Measurements from ENCODE around the gene PRKCE.

PRKCE gene

GRCh38 chr2:45786030-45786835, 134.8 kb downstream of the PRKCE start:
- H3K27ac Mint-ChIP-seq: no peak overlapping the region
- H3K27me3 Mint-ChIP-seq: no peaks in the 10 kb centered on the region
- no peaks in the 10 kb centered on the region for H3K36me3 Mint-ChIP-seq
- peaks cover 5% of the 10 kb centered on the region for H3K4me1 Mint-ChIP-seq (ENCODE audit: low read depth)
- H3K9me3 Mint-ChIP-seq (ENCODE audit: low read depth): no peaks in the 10 kb centered on the region
- no peak overlapping the region for H3K4me3 Mint-ChIP-seq

- Mint-ChIP-seq H3K4me1 (ENCODE audit: low read depth) (peaks cover 5% of the 10 kb centered on the region), H3K9me3 (ENCODE audit: low read depth) (no peaks in the 10 kb centered on the region), H3K27ac (no peak overlapping the region), H3K36me3 (no peaks in the 10 kb centered on the region), H3K4me3 (no peak overlapping the region), H3K27me3 (no peaks in the 10 kb centered on the region)
Measured at GRCh38 chr2:45786836-45787357, 135.4 kb downstream of the PRKCE start.

- Mint-ChIP-seq H3K4me3 (no peak overlapping the region), H3K4me1 (ENCODE audit: low read depth) (peaks cover 5% of the 10 kb centered on the region), H3K27ac (no peak overlapping the region), H3K27me3 (no peaks in the 10 kb centered on the region), H3K36me3 (no peaks in the 10 kb centered on the region), H3K9me3 (ENCODE audit: low read depth) (no peaks in the 10 kb centered on the region)
Measured at GRCh38 chr2:45788401-45788800, 136.9 kb downstream of the PRKCE start.

- no peak overlapping the region for H3K4me3 Mint-ChIP-seq
- no peaks in the 10 kb centered on the region for H3K36me3 Mint-ChIP-seq
- H3K27me3 Mint-ChIP-seq: no peaks in the 10 kb centered on the region
- peaks cover 5% of the 10 kb centered on the region for H3K4me1 Mint-ChIP-seq (ENCODE audit: low read depth)
- H3K9me3 Mint-ChIP-seq (ENCODE audit: low read depth): no peaks in the 10 kb centered on the region
- no peak overlapping the region for H3K27ac Mint-ChIP-seq
Measured at GRCh38 chr2:45789317-45789716, 137.8 kb downstream of the PRKCE start.

GRCh38 chr2:45789961-45790723, 138.7 kb downstream of the PRKCE start:
- no peaks in the 10 kb centered on the region for H3K27me3 Mint-ChIP-seq
- peaks cover 5% of the 10 kb centered on the region for H3K4me1 Mint-ChIP-seq (ENCODE audit: low read depth)
- H3K9me3 Mint-ChIP-seq (ENCODE audit: low read depth): no peaks in the 10 kb centered on the region
- H3K36me3 Mint-ChIP-seq: no peaks in the 10 kb centered on the region
- H3K27ac Mint-ChIP-seq: no peak overlapping the region
- no peak overlapping the region for H3K4me3 Mint-ChIP-seq

- H3K36me3 Mint-ChIP-seq: no peaks in the 10 kb centered on the region
- no peaks in the 10 kb centered on the region for H3K27me3 Mint-ChIP-seq
- no peaks in the 10 kb centered on the region for H3K4me1 Mint-ChIP-seq (ENCODE audit: low read depth)
- H3K27ac Mint-ChIP-seq: no peak overlapping the region
- no peaks in the 10 kb centered on the region for H3K9me3 Mint-ChIP-seq (ENCODE audit: low read depth)
- H3K4me3 Mint-ChIP-seq: no peak overlapping the region
Measured at GRCh38 chr2:45793305-45793962, 142.0 kb downstream of the PRKCE start.

GRCh38 chr2:45794134-45794617, 142.7 kb downstream of the PRKCE start:
- Mint-ChIP-seq H3K36me3 (no peaks in the 10 kb centered on the region), H3K27me3 (no peaks in the 10 kb centered on the region), H3K9me3 (ENCODE audit: low read depth) (no peaks in the 10 kb centered on the region), H3K4me1 (ENCODE audit: low read depth) (no peaks in the 10 kb centered on the region), H3K27ac (no peak overlapping the region), H3K4me3 (no peak overlapping the region)

GRCh38 chr2:45796500-45796899, 145.0 kb downstream of the PRKCE start:
- no peaks in the 10 kb centered on the region for H3K9me3 Mint-ChIP-seq (ENCODE audit: low read depth)
- H3K36me3 Mint-ChIP-seq: no peaks in the 10 kb centered on the region
- H3K27ac Mint-ChIP-seq: no peak overlapping the region

GRCh38 chr2:45797451-45798230, 146.2 kb downstream of the PRKCE start:
- Mint-ChIP-seq H3K27me3 (no peaks in the 10 kb centered on the region), H3K36me3 (no peaks in the 10 kb centered on the region), H3K4me1 (ENCODE audit: low read depth) (no peaks in the 10 kb centered on the region), H3K9me3 (ENCODE audit: low read depth) (no peaks in the 10 kb centered on the region), H3K4me3 (no peak overlapping the region), H3K27ac (no peak overlapping the region)

More at GRCh38 chr2:45796500-45796899, 145.0 kb downstream of the PRKCE start:
- H3K4me3 Mint-ChIP-seq: no peak overlapping the region
- H3K27me3 Mint-ChIP-seq: no peaks in the 10 kb centered on the region
- no peaks in the 10 kb centered on the region for H3K4me1 Mint-ChIP-seq (ENCODE audit: low read depth)

- Mint-ChIP-seq H3K36me3 (no peaks in the 10 kb centered on the region), H3K27ac (no peak overlapping the region), H3K4me3 (no peak overlapping the region), H3K9me3 (ENCODE audit: low read depth) (no peaks in the 10 kb centered on the region), H3K4me1 (ENCODE audit: low read depth) (no peaks in the 10 kb centered on the region), H3K27me3 (no peaks in the 10 kb centered on the region)
Measured at GRCh38 chr2:45799679-45800381, 148.4 kb downstream of the PRKCE start.

GRCh38 chr2:45802499-45803138, 151.1 kb downstream of the PRKCE start:
- Mint-ChIP-seq H3K27me3 (no peaks in the 10 kb centered on the region), H3K4me3 (no peak overlapping the region), H3K36me3 (no peaks in the 10 kb centered on the region), H3K4me1 (ENCODE audit: low read depth) (no peaks in the 10 kb centered on the region), H3K9me3 (ENCODE audit: low read depth) (no peaks in the 10 kb centered on the region), H3K27ac (no peak overlapping the region)

- Mint-ChIP-seq H3K9me3 (ENCODE audit: low read depth) (no peaks in the 10 kb centered on the region), H3K4me1 (ENCODE audit: low read depth) (no peaks in the 10 kb centered on the region), H3K36me3 (no peaks in the 10 kb centered on the region), H3K27me3 (no peaks in the 10 kb centered on the region), H3K27ac (no peak overlapping the region), H3K4me3 (no peak overlapping the region)
Measured at GRCh38 chr2:45804987-45805755, 153.7 kb downstream of the PRKCE start.

All from activated naive CD8-positive, alpha-beta T cell (primary cell).